Measurements from ENCODE around the gene USH2A.

Gene USH2A

GRCh38 chr1:215958841-215959240 is 464.4 kb downstream of the USH2A start:
- DNase-seq (ENCODE audit: low read depth), result no peak

GRCh38 chr1:215957663-215958062 is 465.6 kb downstream of the USH2A start:
- DNase-seq (ENCODE audit: low read depth), result no peak

GRCh38 chr1:215932558-215932957 is 490.7 kb downstream of the USH2A start:
- no peak for DNase-seq (ENCODE audit: low read depth)

GRCh38 chr1:215926670-215927069 is 496.6 kb downstream of the USH2A start:
- DNase-seq (ENCODE audit: low read depth), result no peak

GRCh38 chr1:215923129-215923824 is 500.0 kb downstream of the USH2A start:
- no peak for DNase-seq (ENCODE audit: low read depth)

- DNase-seq (ENCODE audit: low read depth), result no peak
Observed at GRCh38 chr1:215911406-215911968, 511.8 kb downstream of the USH2A start.

- no peak for DNase-seq (ENCODE audit: low read depth)
Observed at GRCh38 chr1:215905493-215906115, 517.6 kb downstream of the USH2A start.

GRCh38 chr1:215900684-215901083 is 522.6 kb downstream of the USH2A start:
- DNase-seq (ENCODE audit: low read depth), result no peak

- DNase-seq (ENCODE audit: low read depth), result no peak
Observed at GRCh38 chr1:215899901-215900300, 523.3 kb downstream of the USH2A start.

- no peak for DNase-seq (ENCODE audit: low read depth)
Observed at GRCh38 chr1:215895893-215896292, 527.4 kb downstream of the USH2A start.

GRCh38 chr1:215895276-215895675 is 528.0 kb downstream of the USH2A start:
- DNase-seq (ENCODE audit: low read depth), result no peak

GRCh38 chr1:215894617-215895016 is 528.6 kb downstream of the USH2A start:
- DNase-seq (ENCODE audit: low read depth), result no peak

GRCh38 chr1:215891266-215892057 is 531.8 kb downstream of the USH2A start:
- DNase-seq (ENCODE audit: low read depth), result no peak

GRCh38 chr1:215890438-215890837 is 532.8 kb downstream of the USH2A start:
- DNase-seq (ENCODE audit: low read depth), result no peak

- no peak for DNase-seq (ENCODE audit: low read depth)
Observed at GRCh38 chr1:215889871-215890270, 533.4 kb downstream of the USH2A start.

GRCh38 chr1:215888159-215888558 is 535.1 kb downstream of the USH2A start:
- no peak for DNase-seq (ENCODE audit: low read depth)

- DNase-seq (ENCODE audit: low read depth), result no peak
Observed at GRCh38 chr1:215887627-215888026, 535.6 kb downstream of the USH2A start.

GRCh38 chr1:215883004-215883403 is 540.2 kb downstream of the USH2A start:
- DNase-seq (ENCODE audit: low read depth), result no peak

GRCh38 chr1:215878843-215879242 is 544.4 kb downstream of the USH2A start:
- no peak for DNase-seq (ENCODE audit: low read depth)

- no peak for DNase-seq (ENCODE audit: low read depth)
Observed at GRCh38 chr1:215878128-215878527, 545.1 kb downstream of the USH2A start.

GRCh38 chr1:215877452-215877951 is 545.7 kb downstream of the USH2A start:
- DNase-seq (ENCODE audit: low read depth), result no peak

- DNase-seq (ENCODE audit: low read depth), result no peak
Observed at GRCh38 chr1:215875712-215876111, 547.5 kb downstream of the USH2A start.

- DNase-seq (ENCODE audit: low read depth), result no peak
Observed at GRCh38 chr1:215875236-215875635, 548.0 kb downstream of the USH2A start.
